ENCODE measurements around the gene MEN1. TPM values are rescaled to one million over a fixed set of nuclear protein-coding genes. Genes with fewer than 3 reads are reported as not detected.

Gene MEN1
- total and polyA plus RNA-seq, 2 experiments from 2014 or later = 13.2 to 24.6 TPM

- in situ Hi-C loops (cut with MboI) = no loop called here
- Histone ChIP-seq H3K4me1 (ENCODE audit: insufficient read depth) (peaks cover 10% of the 10 kb centered on the region; the same call in 1 of the 2 replicates), H3K9ac (no peak overlapping the region), H3K4me3 (no peak overlapping the region), H3K9me2 (ENCODE audit: insufficient read depth) (no peaks in the 10 kb centered on the region), H3K36me3 (ENCODE audit: low read depth) (peaks cover 24% of the 10 kb centered on the region), H3K27me3 (replicated peaks; ENCODE audit: insufficient read depth) (no peaks in the 10 kb centered on the region), H3K27ac (no peak overlapping the region), H2AFZ (no peak overlapping the region), H3K9me3 (ENCODE audit: low read depth) (no peaks in the 10 kb centered on the region), H3K79me2 (ENCODE audit: insufficient read depth) (peaks cover 7% of the 10 kb centered on the region), H4K20me1 (ENCODE audit: insufficient read depth) (no peaks in the 10 kb centered on the region), H3K4me2 (ENCODE audit: unreplicated experiment) (no peak overlapping the region), H3F3A (ENCODE audit: insufficient read depth) (peaks cover 39% of the 10 kb centered on the region)
- no peak for DNase-seq
- TF ChIP-seq EZH2 (IDR thresholded peaks at IDR 0.05; ENCODE audit: insufficient read depth, poor library complexity, severe bottlenecking) (no peak), EZH2phosphoT487 (IDR thresholded peaks at IDR 0.05; ENCODE audit: insufficient read depth, low read depth) (no peak)
- 82 to 85% methylated on average over 7 of the region's 7 CpGs for WGBS, 2 experiments (ENCODE audit: low coverage in 1 of 2, low lambda C conversion rate in 2 of 2, missing lambda C conversion rate in 2 of 2)
Observed at GRCh38 chr11:64760759-64761420, 49.5 kb downstream of the MEN1 start.

GRCh38 chr11:64759722-64760719, 50.3 kb downstream of the MEN1 start, which contains the start of gene PYGM:
TSS of gene PYGM (minus strand) at chr11:64759974. CDS start at chr11:64759898, 76 bp downstream.
- in situ Hi-C loops (cut with MboI) = no loop called here
- no peaks in the 10 kb centered on the region for H4K20me1 ChIP-seq (ENCODE audit: insufficient read depth)
- no peaks in the 10 kb centered on the region for H3K9me3 ChIP-seq (ENCODE audit: low read depth)
- no peak within 1 kb of the TSS for H3K4me2 ChIP-seq (ENCODE audit: unreplicated experiment)
- peaks cover 10% of the 10 kb centered on the region; the same call in 1 of the 2 replicates for H3K4me1 ChIP-seq (ENCODE audit: insufficient read depth)
- H3K27ac ChIP-seq = no peak within 1 kb of the TSS
- H3K79me2 ChIP-seq (ENCODE audit: insufficient read depth) = peaks cover 7% of the 10 kb centered on the region; the same call in 1 of the 2 replicates
- TF ChIP-seq EZH2phosphoT487 (IDR thresholded peaks at IDR 0.05; ENCODE audit: insufficient read depth, low read depth) = no peak
- no peak for TF ChIP-seq EZH2 (IDR thresholded peaks at IDR 0.05; ENCODE audit: insufficient read depth, poor library complexity, severe bottlenecking)
- no peak within 1 kb of the TSS for H3K9ac ChIP-seq
- H3K36me3 ChIP-seq (ENCODE audit: low read depth) = peaks cover 21% of the 10 kb centered on the region
- H3K27me3 ChIP-seq (replicated peaks; ENCODE audit: insufficient read depth) = no peaks in the 10 kb centered on the region
- H2AFZ ChIP-seq = no peak within 1 kb of the TSS
- no peak for DNase-seq
- 51 to 53% methylated on average over 24 of the region's 24 CpGs for WGBS, 2 experiments (ENCODE audit: low coverage in 1 of 2, low lambda C conversion rate in 2 of 2, missing lambda C conversion rate in 2 of 2)
- no peaks in the 10 kb centered on the region for H3K9me2 ChIP-seq (ENCODE audit: insufficient read depth)
- H3K4me3 ChIP-seq = no peak within 1 kb of the TSS
- peaks cover 39% of the 10 kb centered on the region for H3F3A ChIP-seq (ENCODE audit: insufficient read depth)

- Histone ChIP-seq H3K9me2 (ENCODE audit: insufficient read depth) (no peaks in the 10 kb centered on the region), H3K9ac (no peak overlapping the region), H3K36me3 (ENCODE audit: low read depth) (peaks cover 14% of the 10 kb centered on the region), H3K4me3 (no peak overlapping the region), H3K27me3 (replicated peaks; ENCODE audit: insufficient read depth) (no peaks in the 10 kb centered on the region), H3K79me2 (ENCODE audit: insufficient read depth) (no peaks in the 10 kb centered on the region), H3K27ac (no peak overlapping the region), H4K20me1 (ENCODE audit: insufficient read depth) (no peaks in the 10 kb centered on the region), H3K4me2 (ENCODE audit: unreplicated experiment) (no peak overlapping the region), H3K9me3 (ENCODE audit: low read depth) (no peaks in the 10 kb centered on the region), H3K4me1 (ENCODE audit: insufficient read depth) (peaks cover 10% of the 10 kb centered on the region; the same call in 1 of the 2 replicates), H2AFZ (no peak overlapping the region), H3F3A (ENCODE audit: insufficient read depth) (peaks cover 31% of the 10 kb centered on the region)
- DNase-seq = no peak
- 78 to 80% methylated on average over 11 to 21 of the region's 21 CpGs for WGBS, 2 experiments (ENCODE audit: low coverage in 1 of 2, low lambda C conversion rate in 2 of 2, missing lambda C conversion rate in 2 of 2)
- no peak for TF ChIP-seq EZH2phosphoT487 (IDR thresholded peaks at IDR 0.05; ENCODE audit: insufficient read depth, low read depth)
- no peak for TF ChIP-seq EZH2 (IDR thresholded peaks at IDR 0.05; ENCODE audit: insufficient read depth, poor library complexity, severe bottlenecking)
- in situ Hi-C loops (cut with MboI) = no loop called here
Observed at GRCh38 chr11:64759131-64759721, 51.1 kb downstream of the MEN1 start.
